ENCODE data around the gene CRHR1.

DNA sequence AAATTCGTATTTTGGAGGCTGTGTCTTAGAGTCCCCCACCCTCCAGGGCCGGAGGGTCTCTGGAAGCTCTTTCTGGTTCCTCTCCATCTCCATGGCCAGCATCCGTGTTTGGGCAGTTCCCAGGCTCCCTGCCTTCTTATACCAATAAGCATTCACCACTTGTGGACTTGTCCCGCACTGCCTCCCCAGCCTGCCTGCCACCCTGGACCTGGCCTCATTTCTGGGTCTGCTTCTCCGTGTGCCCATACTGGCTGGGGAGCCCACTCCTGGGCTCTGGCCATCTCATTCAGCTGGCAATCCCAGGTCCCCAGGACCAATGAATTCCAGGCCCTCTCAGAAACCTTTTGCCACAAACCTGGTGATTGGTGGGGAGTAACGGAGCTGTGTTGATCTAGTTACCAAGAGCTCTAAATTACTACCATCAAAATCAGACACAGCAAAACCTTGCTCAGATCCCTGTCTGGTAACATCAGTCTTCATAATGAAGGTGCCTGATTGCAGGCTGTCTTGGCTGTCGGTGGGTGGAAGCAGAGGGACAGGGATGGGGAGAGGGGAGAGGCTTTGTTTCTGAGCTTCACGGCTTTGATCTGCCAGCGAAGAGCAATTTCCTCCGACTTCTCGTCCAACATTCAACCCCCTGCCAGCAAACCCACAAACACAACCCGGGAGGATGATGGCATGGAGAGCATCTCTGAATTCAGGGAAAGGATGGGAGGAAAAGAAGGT is 27.7 kb upstream of the CRHR1 start:
- no peak for TF ChIP-seq CTCF (IDR thresholded peaks at IDR 0.05)
- no peak for TF ChIP-seq POLR2A (IDR thresholded peaks at IDR 0.05)
